ENCODE data around the gene LGR6.
A peak's percentile ranks its signal among the peaks of the same experiment; 100 is the strongest.
"Not testable (repeated sequence)": the region's sequence is repeated elsewhere in the genome, so short reads cannot be mapped to it uniquely, and the experiment has no call there.

The LGR6 gene

GRCh38 chr1:202193614-202194327, at the start of gene LGR6:
Gene LGR6, plus strand, starts transcription at chr1:202193799. Its CDS starts 191 bp downstream, at chr1:202193990.
- DNase-seq (ENCODE audit: low read depth in 3 of 3), result no peak

- DNase-seq (ENCODE audit: low read depth in 3 of 3), result no peak
Measured at GRCh38 chr1:202144402-202145067, 49.1 kb upstream of the LGR6 start, which contains the start of gene ARL8A. Gene ARL8A, minus strand, starts transcription at chr1:202144737. Its CDS starts 165 bp downstream, at chr1:202144572.

GRCh38 chr1:202145068-202145743, 48.4 kb upstream of the LGR6 start:
- no peak for DNase-seq (ENCODE audit: low read depth in 3 of 3)

- DNase-seq (ENCODE audit: low read depth in 3 of 3), result not testable (repeated sequence)
Measured at GRCh38 chr1:202145744-202146140, 47.9 kb upstream of the LGR6 start.

GRCh38 chr1:202146279-202146678, 47.3 kb upstream of the LGR6 start:
- DNase-seq (ENCODE audit: low read depth in 3 of 3), result no peak

- DNase-seq (ENCODE audit: low read depth in 3 of 3), result no peak
Measured at GRCh38 chr1:202146993-202147392, 46.6 kb upstream of the LGR6 start.

- DNase-seq (ENCODE audit: low read depth in 3 of 3), result no peak
Measured at GRCh38 chr1:202148391-202148790, 45.2 kb upstream of the LGR6 start.

GRCh38 chr1:202149566-202149965, 44.0 kb upstream of the LGR6 start:
- no peak for DNase-seq (ENCODE audit: low read depth in 3 of 3)

GRCh38 chr1:202150187-202150586, 43.4 kb upstream of the LGR6 start:
- DNase-seq (ENCODE audit: low read depth in 3 of 3), result no peak

GRCh38 chr1:202150602-202151001, 43.0 kb upstream of the LGR6 start:
- no peak for DNase-seq (ENCODE audit: low read depth in 3 of 3)

- no peak for DNase-seq (ENCODE audit: low read depth in 3 of 3)
Measured at GRCh38 chr1:202151045-202151444, 42.6 kb upstream of the LGR6 start.

GRCh38 chr1:202152399-202152798, 41.2 kb upstream of the LGR6 start:
- DNase-seq (ENCODE audit: low read depth in 3 of 3), result no peak

- no peak for DNase-seq (ENCODE audit: low read depth in 3 of 3)
Measured at GRCh38 chr1:202153284-202153683, 40.3 kb upstream of the LGR6 start.

- no peak for DNase-seq (ENCODE audit: low read depth in 3 of 3)
Measured at GRCh38 chr1:202154148-202154765, 39.3 kb upstream of the LGR6 start.

- DNase-seq (ENCODE audit: low read depth in 3 of 3), result no peak
Measured at GRCh38 chr1:202154766-202155477, 38.7 kb upstream of the LGR6 start.

- no peak for DNase-seq (ENCODE audit: low read depth in 3 of 3)
Measured at GRCh38 chr1:202155478-202156021, 38.0 kb upstream of the LGR6 start.

- no peak for DNase-seq (ENCODE audit: low read depth in 3 of 3)
Measured at GRCh38 chr1:202156590-202156989, 37.0 kb upstream of the LGR6 start.

GRCh38 chr1:202157945-202158344, 35.7 kb upstream of the LGR6 start:
- DNase-seq (ENCODE audit: low read depth in 3 of 3), result no peak

- DNase-seq (ENCODE audit: low read depth in 3 of 3), result no peak
Measured at GRCh38 chr1:202158810-202159533, 34.6 kb upstream of the LGR6 start.

- DNase-seq (ENCODE audit: low read depth in 3 of 3), result peak in 2 of 3 donors; percentile 53 to 78
Measured at GRCh38 chr1:202159534-202160371, 33.8 kb upstream of the LGR6 start.

Data from stimulated activated CD4-positive, alpha-beta T cell treated with anti-CD3 and anti-CD28 coated beads, TNF-alpha, amount 100 ng/mL, for 48 hours (primary cell).